WERI-Rb-1 (cell line): Measurements from ENCODE around the gene STOX2.
A peak's percentile ranks its signal among the peaks of the same experiment; 100 is the strongest.

Source experiments
- DNase-seq: peaks from one replicate; pipeline ENCODE4 v3.0.0-alpha.2; 2020
- H3K27ac ChIP-seq: fragments of 250-450 bp; sonication (Bioruptor Pico); 2 replicates; pipeline ENCODE4 v1.5.1; 2020; ENCODE audit warnings: mild to moderate bottlenecking, moderate library complexity
- H3K27me3 ChIP-seq: fragments of 250-450 bp; sonication (Bioruptor Pico); 2 replicates; pipeline ENCODE4 v1.5.1; 2021; ENCODE audit warnings: mild to moderate bottlenecking, low read depth, moderate library complexity; ENCODE audit not compliant: insufficient read depth, severe bottlenecking
- H3K36me3 ChIP-seq: fragments of 250-450 bp; sonication (Bioruptor Pico); 2 replicates; pipeline ENCODE4 v1.5.1; 2020; ENCODE audit warnings: mild to moderate bottlenecking, moderate library complexity
- H3K4me3 ChIP-seq: 2 replicates; pipeline ENCODE4 v1.5.1; 2011; ENCODE audit warnings: low read depth, mild to moderate bottlenecking, control low read depth, low read length
- H3K9me3 ChIP-seq: fragments of 250-450 bp; sonication (Bioruptor Pico); 2 replicates; pipeline ENCODE4 v1.5.1; 2021; ENCODE audit warnings: mild to moderate bottlenecking, moderate library complexity; ENCODE audit not compliant: severe bottlenecking
- TF ChIP-seq, protein P1 (sequence below): IDR thresholded peaks from 2 replicates; pipeline ENCODE4 v1.5.1; 2011; ENCODE audit warnings: low read depth, mild to moderate bottlenecking, control low read depth, inconsistent platforms, low read length

The STOX2 gene

DNA sequence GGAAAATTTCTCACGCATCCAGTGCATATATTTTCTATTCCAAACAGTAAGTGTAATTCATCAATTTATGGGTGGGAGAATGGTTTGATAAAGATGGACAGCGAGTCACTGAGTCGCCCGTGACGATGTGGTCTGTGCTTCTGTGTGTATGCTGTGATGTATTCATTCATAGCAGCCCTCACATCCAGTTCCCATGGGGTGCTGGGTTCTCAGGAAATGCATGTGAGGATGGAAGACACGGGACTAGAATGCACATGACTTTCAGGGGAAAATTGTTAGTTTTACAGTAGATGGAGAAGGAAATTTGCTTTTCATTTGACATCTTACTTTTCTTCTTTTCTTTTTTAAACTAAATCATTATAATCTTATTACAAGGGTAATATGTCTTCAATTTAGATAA, 152.9 kb downstream of the STOX2 start:
- H3K27me3 ChIP-seq: no peaks in the 10 kb centered on the region
- DNase-seq: no peak
- no peaks in the 10 kb centered on the region for H3K36me3 ChIP-seq
- H3K4me3 ChIP-seq: no peak overlapping the region
- H3K9me3 ChIP-seq: no peaks in the 10 kb centered on the region
- TF ChIP-seq, protein P1, sequence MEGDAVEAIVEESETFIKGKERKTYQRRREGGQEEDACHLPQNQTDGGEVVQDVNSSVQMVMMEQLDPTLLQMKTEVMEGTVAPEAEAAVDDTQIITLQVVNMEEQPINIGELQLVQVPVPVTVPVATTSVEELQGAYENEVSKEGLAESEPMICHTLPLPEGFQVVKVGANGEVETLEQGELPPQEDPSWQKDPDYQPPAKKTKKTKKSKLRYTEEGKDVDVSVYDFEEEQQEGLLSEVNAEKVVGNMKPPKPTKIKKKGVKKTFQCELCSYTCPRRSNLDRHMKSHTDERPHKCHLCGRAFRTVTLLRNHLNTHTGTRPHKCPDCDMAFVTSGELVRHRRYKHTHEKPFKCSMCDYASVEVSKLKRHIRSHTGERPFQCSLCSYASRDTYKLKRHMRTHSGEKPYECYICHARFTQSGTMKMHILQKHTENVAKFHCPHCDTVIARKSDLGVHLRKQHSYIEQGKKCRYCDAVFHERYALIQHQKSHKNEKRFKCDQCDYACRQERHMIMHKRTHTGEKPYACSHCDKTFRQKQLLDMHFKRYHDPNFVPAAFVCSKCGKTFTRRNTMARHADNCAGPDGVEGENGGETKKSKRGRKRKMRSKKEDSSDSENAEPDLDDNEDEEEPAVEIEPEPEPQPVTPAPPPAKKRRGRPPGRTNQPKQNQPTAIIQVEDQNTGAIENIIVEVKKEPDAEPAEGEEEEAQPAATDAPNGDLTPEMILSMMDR: no peak
- no peak overlapping the region for H3K27ac ChIP-seq

DNA sequence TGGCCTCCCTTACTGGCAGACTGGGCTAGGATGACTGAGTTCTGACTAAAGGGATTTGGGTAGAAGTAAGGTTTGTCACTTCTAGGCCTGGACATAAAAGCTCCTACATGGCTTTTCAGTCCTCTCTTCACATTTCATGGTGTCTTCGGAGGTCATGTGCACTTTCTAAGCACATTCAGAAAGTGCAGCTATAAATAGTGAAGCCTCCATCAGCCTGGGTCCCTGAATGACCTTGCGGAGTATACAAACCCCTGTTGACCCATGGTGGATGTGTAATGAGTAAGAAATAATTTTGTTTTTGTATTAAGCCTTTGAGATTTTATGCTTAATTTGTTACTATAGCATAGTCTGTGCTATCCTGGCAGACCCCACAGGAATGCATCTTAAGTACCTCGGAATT, 154.0 kb downstream of the STOX2 start:
- H3K9me3 ChIP-seq: no peaks in the 10 kb centered on the region

DNA sequence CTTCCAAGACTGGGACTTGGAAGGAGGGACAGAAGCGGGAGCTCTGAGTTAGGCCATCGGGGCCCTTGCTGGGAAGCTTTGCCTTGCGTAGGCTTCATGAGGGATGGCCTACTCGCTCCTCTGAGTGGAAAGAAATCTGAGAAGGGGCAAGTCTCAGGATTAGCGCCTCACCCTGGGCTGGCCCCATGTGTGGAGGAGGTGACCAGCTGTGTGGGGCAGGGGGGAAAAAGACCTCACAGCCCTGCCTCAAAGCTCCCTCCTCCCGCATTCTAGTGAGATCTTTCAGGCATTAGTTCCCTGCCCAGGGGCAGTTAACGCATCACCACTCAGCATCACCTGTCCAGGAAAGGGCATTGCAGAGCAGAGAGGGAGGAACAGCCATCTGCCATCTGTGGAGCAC, 156.5 kb downstream of the STOX2 start:
- Histone ChIP-seq H3K9me3 (no peaks in the 10 kb centered on the region), H3K27me3 (no peaks in the 10 kb centered on the region), H3K27ac (no peak overlapping the region), H3K36me3 (no peaks in the 10 kb centered on the region), H3K4me3 (no peak overlapping the region)
- TF ChIP-seq, protein P1: no peak; the same call in 1 of the 2 replicates
- DNase-seq: peak; percentile 58

More for the DNA sequence above, 154.0 kb downstream of the STOX2 start:
- TF ChIP-seq, protein P1: no peak
- Histone ChIP-seq H3K4me3 (no peak overlapping the region), H3K36me3 (no peaks in the 10 kb centered on the region), H3K27me3 (no peaks in the 10 kb centered on the region), H3K27ac (no peak overlapping the region)
- DNase-seq: no peak

DNA sequence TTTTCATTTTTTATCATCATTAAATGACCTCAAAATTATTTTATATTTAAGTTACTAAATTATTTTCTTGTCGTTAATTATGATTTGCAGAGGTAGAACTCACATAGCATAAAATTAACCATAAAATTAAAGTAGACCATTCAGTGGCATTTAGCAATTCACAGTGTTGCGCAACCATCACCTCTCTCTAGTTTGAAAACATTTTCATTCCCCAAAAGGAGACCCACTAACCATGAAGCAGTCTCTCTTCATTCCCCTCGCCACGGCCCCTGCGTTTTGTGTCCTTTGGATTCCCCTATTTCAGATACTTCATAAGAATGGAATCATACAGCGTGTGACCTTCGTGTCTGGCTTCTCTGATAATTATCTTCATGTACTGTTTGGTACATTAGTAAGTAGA, 157.7 kb downstream of the STOX2 start:
- Histone ChIP-seq H3K27me3 (no peaks in the 10 kb centered on the region), H3K9me3 (no peaks in the 10 kb centered on the region), H3K36me3 (no peaks in the 10 kb centered on the region), H3K27ac (no peak overlapping the region), H3K4me3 (no peak overlapping the region)
- TF ChIP-seq, protein P1: no peak
- no peak for DNase-seq

DNA sequence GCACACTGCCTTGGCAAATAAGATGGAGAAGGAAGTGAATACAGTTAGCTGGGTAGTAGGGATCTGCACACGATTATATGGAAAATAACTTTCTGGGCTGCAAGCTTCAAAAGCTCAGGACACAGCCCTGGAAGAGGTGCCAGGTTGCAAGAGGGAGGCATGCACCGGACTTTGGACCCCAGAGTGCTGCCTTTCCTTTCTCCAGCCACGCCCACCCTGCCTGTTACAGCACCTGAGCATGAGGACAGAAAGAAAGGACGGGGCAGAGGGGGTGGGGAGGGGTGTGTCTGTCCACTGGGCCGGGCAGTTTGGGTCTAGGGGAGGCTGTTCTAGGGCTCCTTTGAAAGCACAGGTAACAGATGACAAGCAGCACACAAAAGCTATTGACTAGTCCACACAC, 159.8 kb downstream of the STOX2 start:
- Histone ChIP-seq H3K27me3 (no peaks in the 10 kb centered on the region), H3K9me3 (no peaks in the 10 kb centered on the region), H3K36me3 (no peaks in the 10 kb centered on the region), H3K27ac (no peak overlapping the region), H3K4me3 (no peak overlapping the region)
- TF ChIP-seq, protein P1: no peak
- no peak for DNase-seq

DNA sequence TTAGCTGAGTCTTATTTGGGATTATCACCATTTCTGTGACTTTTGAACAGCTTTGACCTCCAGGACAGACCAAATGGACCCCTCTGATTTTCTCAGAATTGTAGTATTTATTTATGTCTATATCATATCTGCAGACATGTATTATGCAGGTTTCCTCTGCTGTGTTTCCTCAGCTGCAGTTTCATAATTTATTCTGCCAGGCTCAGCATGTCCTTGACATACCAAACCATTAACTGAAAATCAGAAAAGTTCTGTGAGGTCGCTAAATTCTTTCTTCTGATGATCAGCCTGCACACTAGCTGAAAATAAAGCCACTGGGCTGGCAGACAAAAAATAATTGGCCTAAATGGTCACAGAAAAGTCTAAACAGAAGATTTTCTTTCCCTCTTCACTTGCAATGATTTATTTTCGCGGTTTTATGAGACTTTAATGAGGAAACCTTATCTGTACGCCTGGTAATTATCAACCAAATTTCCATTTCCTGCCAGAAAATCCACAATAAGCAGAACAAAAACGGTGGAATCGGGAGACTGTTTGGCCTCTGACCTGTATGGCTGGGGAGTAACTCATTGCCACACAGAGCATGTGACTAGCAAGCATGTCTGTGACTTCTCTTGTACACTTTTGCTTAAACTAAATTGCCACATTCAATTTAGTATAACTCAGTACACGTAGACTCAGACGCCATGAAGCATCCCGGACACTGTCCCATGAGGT, 161.6 kb downstream of the STOX2 start:
- no peaks in the 10 kb centered on the region for H3K27me3 ChIP-seq
- TF ChIP-seq, protein P1: no peak
- H3K4me3 ChIP-seq: no peak overlapping the region
- no peaks in the 10 kb centered on the region for H3K9me3 ChIP-seq
- DNase-seq: no peak
- no peak overlapping the region for H3K27ac ChIP-seq
- H3K36me3 ChIP-seq: no peaks in the 10 kb centered on the region
